Activated gamma-delta T cell (primary cell): ENCODE data around the gene GMDS.

Experiments used
- DNase-seq: peaks from one replicate; lab custom pipeline; 2025; lab: John Stamatoyannopoulos, UW

The GMDS gene

GRCh38 chr6:1895721-1896120, 349.7 kb downstream of the GMDS start:
- DNase-seq, result no peak

- no peak for DNase-seq
Measured at GRCh38 chr6:1894954-1895353, 350.5 kb downstream of the GMDS start.

GRCh38 chr6:1893470-1894130, 351.8 kb downstream of the GMDS start:
- no peak for DNase-seq

- no peak for DNase-seq
Measured at GRCh38 chr6:1892716-1893115, 352.7 kb downstream of the GMDS start.

GRCh38 chr6:1890987-1891386, 354.4 kb downstream of the GMDS start:
- no peak for DNase-seq

GRCh38 chr6:1890071-1890470, 355.3 kb downstream of the GMDS start:
- no peak for DNase-seq

- no peak for DNase-seq
Measured at GRCh38 chr6:1885576-1886011, 359.8 kb downstream of the GMDS start.

- no peak for DNase-seq
Measured at GRCh38 chr6:1884313-1884712, 361.1 kb downstream of the GMDS start.

GRCh38 chr6:1878330-1878729, 367.1 kb downstream of the GMDS start:
- DNase-seq, result no peak

GRCh38 chr6:1873781-1874180, 371.6 kb downstream of the GMDS start:
- no peak for DNase-seq

- DNase-seq, result no peak
Measured at GRCh38 chr6:1872649-1873131, 372.7 kb downstream of the GMDS start.

- DNase-seq, result no peak
Measured at GRCh38 chr6:1871724-1872315, 373.6 kb downstream of the GMDS start.

GRCh38 chr6:1870932-1871331, 374.5 kb downstream of the GMDS start:
- no peak for DNase-seq

GRCh38 chr6:1870251-1870650, 375.2 kb downstream of the GMDS start:
- no peak for DNase-seq

GRCh38 chr6:1869769-1870168, 375.6 kb downstream of the GMDS start:
- no peak for DNase-seq

- DNase-seq, result no peak
Measured at GRCh38 chr6:1869308-1869707, 376.1 kb downstream of the GMDS start.

- no peak for DNase-seq
Measured at GRCh38 chr6:1868561-1869261, 376.7 kb downstream of the GMDS start.

GRCh38 chr6:1867197-1867596, 378.2 kb downstream of the GMDS start:
- DNase-seq, result no peak

GRCh38 chr6:1865585-1865984, 379.8 kb downstream of the GMDS start:
- no peak for DNase-seq

- DNase-seq, result no peak
Measured at GRCh38 chr6:1864496-1864895, 380.9 kb downstream of the GMDS start.

GRCh38 chr6:1862411-1862810, 383.0 kb downstream of the GMDS start:
- DNase-seq, result no peak

GRCh38 chr6:1860756-1861348, 384.6 kb downstream of the GMDS start:
- DNase-seq, result no peak

- no peak for DNase-seq
Measured at GRCh38 chr6:1858859-1859258, 386.5 kb downstream of the GMDS start.
